M059J (cell line): ENCODE results near the gene RASGRF1. TPM values are rescaled to one million over a fixed set of nuclear protein-coding genes. Genes with fewer than 3 reads are reported as not detected.

ENCODE experiments used
- DNase-seq: peaks from one replicate; pipeline ENCODE4 v3.0.0-alpha.2; 2012; ENCODE audit warnings: low read depth
- total RNA-seq: library from RNA; depleted of rRNA; stranded (reverse); fragments of >200 nt; shearing (Covaris generic); gene quantifications from 2 replicates; pipeline ENCODE4 v1.2.3, GENCODE V29; 2014

Gene RASGRF1
- total RNA-seq, 1 experiment from 2014 or later, result 0.94 TPM

- DNase-seq, result peak; percentile 20
These were observed 135.2 kb downstream of the RASGRF1 start for GRCh38 chr15:78955355-78955754.

- peak; percentile 78 for DNase-seq
These were observed 138.7 kb downstream of the RASGRF1 start for GRCh38 chr15:78951841-78952238.

- DNase-seq, result peak; percentile 46
These were observed 139.4 kb downstream of the RASGRF1 start for GRCh38 chr15:78950902-78951840.

- DNase-seq, result no peak
These were observed 140.2 kb downstream of the RASGRF1 start for GRCh38 chr15:78950343-78950742.

- DNase-seq, result no peak
These were observed 141.1 kb downstream of the RASGRF1 start for GRCh38 chr15:78949461-78949860.

- DNase-seq, result no peak
These were observed 143.1 kb downstream of the RASGRF1 start for GRCh38 chr15:78947506-78947905.

GRCh38 chr15:78946493-78946892 is 144.1 kb downstream of the RASGRF1 start:
- DNase-seq, result no peak

GRCh38 chr15:78944669-78945407 is 145.7 kb downstream of the RASGRF1 start, which contains the start of gene CTSH:
Gene CTSH (minus strand): TSS chr15:78945046. CDS start chr15:78944981, 65 bp downstream.
- peak; percentile 48 for DNase-seq

- DNase-seq, result no peak
These were observed 146.4 kb downstream of the RASGRF1 start for GRCh38 chr15:78944202-78944625.

GRCh38 chr15:78943692-78944091 is 146.9 kb downstream of the RASGRF1 start:
- DNase-seq, result no peak

GRCh38 chr15:78942741-78943140 is 147.8 kb downstream of the RASGRF1 start:
- DNase-seq, result no peak

GRCh38 chr15:78938658-78939488 is 151.7 kb downstream of the RASGRF1 start:
- no peak for DNase-seq

- no peak for DNase-seq
These were observed 153.3 kb downstream of the RASGRF1 start for GRCh38 chr15:78937132-78937739.

- DNase-seq, result no peak
These were observed 155.9 kb downstream of the RASGRF1 start for GRCh38 chr15:78934655-78935023.

GRCh38 chr15:78933823-78934654 is 156.5 kb downstream of the RASGRF1 start:
- no peak for DNase-seq

- no peak for DNase-seq
These were observed 157.3 kb downstream of the RASGRF1 start for GRCh38 chr15:78933187-78933822.

GRCh38 chr15:78932258-78932808 is 158.2 kb downstream of the RASGRF1 start:
- DNase-seq, result no peak

- DNase-seq, result no peak
These were observed 158.9 kb downstream of the RASGRF1 start for GRCh38 chr15:78931439-78932257.
